T47D (cell line): ENCODE data around the gene CLCNKB.
"Not testable (repeated sequence)": the region's sequence is repeated elsewhere in the genome, so short reads cannot be mapped to it uniquely, and the experiment has no call there.

ENCODE experiments used
- DNase-seq, 2 experiments: peaks; one replicate each; pipeline versions ENCODE4 v3.0.0 to v3.0.0-alpha.2; 2011 to 2012; ENCODE audit warnings: low read depth in 1 of 2, low spot score in 1 of 2
- JUND ChIP-seq: IDR thresholded peaks from 2 replicates; pipeline ENCODE4 v1.6.1; 2012; ENCODE audit warnings: low read depth
- in situ Hi-C: cut with HindIII; loops from 2 replicates; pipeline ENCODE4 v1.10.0; 2016; ENCODE audit warnings: low sequenced_read_pairs, low pct_unique_long_range_greater_than_20kb

The CLCNKB gene

GRCh38 chr1:16018308-16018707 is 25.3 kb upstream of the CLCNKB start:
- in situ Hi-C loops = no loop called here
- TF ChIP-seq JUND = no peak
- DNase-seq = no peak

GRCh38 chr1:16018749-16019643 is 24.6 kb upstream of the CLCNKB start:
- no peak for DNase-seq
- no peak for TF ChIP-seq JUND
- in situ Hi-C loops = no loop called here

GRCh38 chr1:16019644-16020277 is 23.8 kb upstream of the CLCNKB start:
- TF ChIP-seq JUND = no peak
- in situ Hi-C loops = no loop called here
- DNase-seq = no peak

GRCh38 chr1:16020325-16020724 is 23.3 kb upstream of the CLCNKB start:
- DNase-seq = no peak
- in situ Hi-C loops = no loop called here

DNA sequence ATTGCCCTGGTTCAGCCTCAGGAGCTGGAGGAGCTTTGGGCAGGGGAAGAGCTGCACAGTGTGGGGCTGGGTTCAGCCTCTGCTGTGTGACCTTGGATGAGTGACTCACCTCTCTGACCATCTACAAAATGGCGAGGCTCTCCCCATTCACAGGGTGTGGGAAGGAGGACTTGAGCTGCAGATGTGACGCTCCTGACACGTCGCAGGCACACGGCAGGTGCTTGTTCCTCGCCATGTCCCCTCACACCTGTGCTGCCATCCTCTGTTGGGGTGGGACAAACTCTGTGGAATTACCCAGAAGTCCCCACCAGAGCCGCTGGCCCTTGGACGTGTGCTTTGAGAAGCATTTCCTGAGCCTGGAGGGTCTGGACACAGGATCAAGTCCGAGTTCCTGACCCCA is 22.7 kb upstream of the CLCNKB start:
- in situ Hi-C loops, DNase-seq: not testable (repeated sequence)

More at GRCh38 chr1:16020325-16020724, 23.3 kb upstream of the CLCNKB start:
- TF ChIP-seq JUND = no peak

DNA sequence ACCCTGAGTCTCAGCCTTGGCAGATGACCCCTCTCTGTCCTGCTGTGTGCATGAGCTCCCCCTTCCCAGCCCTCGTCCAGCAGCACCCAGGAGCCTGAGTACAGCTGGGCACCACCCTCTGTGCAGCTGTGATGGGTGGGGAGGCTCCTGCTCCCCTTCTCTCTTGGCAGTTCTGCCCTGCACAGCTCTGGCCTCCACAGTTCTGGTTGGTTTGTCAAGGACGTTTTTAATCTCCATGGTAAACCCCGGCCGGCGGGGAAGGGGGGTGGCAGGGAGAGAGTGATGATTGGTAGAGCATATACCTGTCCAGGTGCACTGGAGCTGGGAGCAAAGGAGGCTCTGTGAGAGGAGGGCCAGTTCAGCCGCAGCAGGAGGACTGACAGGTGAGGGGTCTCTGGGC is 21.9 kb upstream of the CLCNKB start, which contains the start of gene CLCNKA:
Gene CLCNKA (plus strand): TSS at position 356 of the 400 bp plus-strand sequence. CDS start 584 bp downstream, outside the sequence.
- no peak for TF ChIP-seq JUND
- DNase-seq = no peak
- in situ Hi-C loops = no loop called here

GRCh38 chr1:16022393-16022792 is 21.2 kb upstream of the CLCNKB start:
- TF ChIP-seq JUND = no peak
- in situ Hi-C loops = no loop called here
- DNase-seq = no peak

DNA sequence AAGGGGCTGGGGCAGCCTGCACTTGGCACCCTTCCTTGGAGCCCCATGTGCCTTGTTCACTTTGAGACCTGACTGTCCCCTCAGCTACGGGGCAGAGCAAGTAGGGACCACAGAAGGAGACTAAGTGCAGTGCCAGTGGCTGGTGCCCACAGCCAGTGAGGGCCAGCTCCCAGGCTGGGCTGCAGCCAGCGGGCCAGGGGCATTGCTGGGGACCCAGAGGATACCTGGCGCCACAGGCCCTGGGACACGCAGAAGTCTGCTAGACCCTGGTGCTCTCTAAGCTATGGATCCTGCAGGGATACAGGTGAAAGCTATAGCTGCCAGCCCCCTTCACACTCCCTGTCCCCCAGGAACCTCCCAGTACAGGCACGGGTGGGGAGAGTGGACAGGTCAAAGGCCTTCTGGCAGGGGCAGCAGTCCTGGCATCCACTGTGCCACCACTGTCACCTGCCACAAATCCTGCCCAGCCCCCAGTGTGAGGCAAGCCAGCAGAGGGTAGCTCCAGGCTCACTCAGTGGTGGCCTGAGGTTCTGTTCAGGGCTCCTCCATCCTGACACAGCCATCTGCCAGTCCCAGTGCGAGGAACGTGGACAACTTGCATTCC is 20.4 kb upstream of the CLCNKB start:
- DNase-seq = no peak
- TF ChIP-seq JUND = no peak
- in situ Hi-C loops = no loop called here

- DNase-seq, in situ Hi-C loops: not testable (repeated sequence)
Observed at GRCh38 chr1:16026302-16026701, 17.3 kb upstream of the CLCNKB start.

DNA sequence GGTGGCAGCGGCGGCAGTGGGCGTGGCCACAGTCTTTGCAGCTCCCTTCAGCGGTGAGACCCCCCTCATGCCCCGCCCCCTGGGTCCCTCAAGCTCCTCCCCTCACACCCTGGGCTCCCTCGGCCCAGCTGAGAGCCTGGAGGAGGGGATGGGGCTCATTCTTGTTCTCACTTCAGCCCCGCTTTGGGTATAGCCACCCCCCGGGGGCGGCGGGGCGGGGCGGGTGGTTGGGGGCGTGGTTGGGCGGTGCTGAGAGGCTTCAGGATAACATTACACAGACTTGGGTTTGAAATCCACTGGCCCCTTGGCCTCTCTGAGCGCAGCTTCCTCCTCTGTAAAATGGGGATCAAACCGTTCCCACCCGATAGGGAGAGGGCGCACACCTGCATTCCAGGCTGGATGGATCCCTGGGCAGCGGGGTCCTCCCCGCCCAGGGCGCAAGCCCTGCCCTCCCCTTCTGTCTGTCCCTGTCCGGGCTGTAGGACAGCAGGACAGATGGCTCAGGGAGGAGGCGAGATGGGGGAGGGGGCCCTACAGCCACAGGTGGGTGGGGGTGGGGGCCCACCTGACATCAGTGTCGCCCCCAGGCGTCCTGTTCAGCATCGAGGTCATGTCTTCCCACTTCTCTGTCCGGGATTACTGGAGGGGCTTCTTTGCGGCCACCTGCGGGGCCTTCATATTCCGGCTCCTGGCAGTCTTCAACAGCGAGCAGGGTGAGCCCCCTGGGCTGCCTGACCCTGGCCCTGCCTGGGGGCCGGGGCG is 16.7 kb upstream of the CLCNKB start:
- TF ChIP-seq JUND = no peak
- in situ Hi-C loops = no loop called here
- no peak for DNase-seq

DNA sequence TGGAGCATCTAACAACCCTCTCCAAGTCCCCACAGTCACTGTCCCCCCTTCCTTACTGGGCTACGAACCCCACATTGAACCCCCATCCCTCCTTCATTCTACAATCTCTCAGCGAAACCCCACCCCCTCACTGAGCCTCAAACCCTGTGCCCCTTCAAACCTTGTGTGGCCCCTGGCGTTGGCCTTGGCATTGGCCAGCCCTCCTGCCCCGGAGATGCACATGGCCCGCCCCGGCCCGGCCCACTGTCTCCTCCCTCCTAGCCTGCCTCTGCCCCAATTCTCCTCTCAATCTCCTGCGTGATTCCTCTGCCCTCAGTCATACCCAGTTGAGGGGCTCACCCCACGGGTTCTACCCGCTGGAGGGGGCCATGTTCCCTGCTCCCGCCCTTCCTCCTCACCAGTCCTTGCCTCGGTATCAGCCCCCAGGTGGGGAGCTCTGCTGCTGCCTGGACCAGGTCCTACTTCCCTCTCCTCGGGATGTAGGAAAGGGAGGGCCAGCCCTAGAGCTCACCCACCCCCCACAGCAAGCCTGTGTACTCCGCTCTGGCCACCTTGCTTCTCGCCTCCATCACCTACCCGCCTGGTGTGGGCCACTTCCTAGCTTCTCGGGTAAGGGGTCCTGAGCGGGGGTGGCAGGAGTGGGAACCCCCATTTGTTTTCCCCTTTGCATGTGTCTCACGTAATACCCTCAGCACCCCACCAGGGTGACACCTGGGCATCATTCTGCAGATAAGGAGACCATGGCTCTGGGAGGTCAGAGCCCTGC is 15.2 kb upstream of the CLCNKB start:
- in situ Hi-C loops = no loop called here
- no peak for DNase-seq
- TF ChIP-seq JUND = no peak

GRCh38 chr1:16029003-16029268 is 14.6 kb upstream of the CLCNKB start:
- DNase-seq, in situ Hi-C loops: not testable (repeated sequence)
